ENCODE results near the gene TFIP11.

- TF ChIP-seq EZH2phosphoT487 (IDR thresholded peaks at IDR 0.05; ENCODE audit: borderline replicate concordance) (no peak), CTCF (conservative IDR thresholded peaks at IDR 0.05; ENCODE audit: low read length) (no peak)
These were observed 34.0 kb upstream of the TFIP11 start for GRCh38 chr22:26546282-26546681.

Data from Loucy (cell line).